HG03066 (cell line): ENCODE measurements around the gene MPHOSPH9.

Experiments
- ATAC-seq: cut with Tn5 transposase; IDR thresholded peaks from one replicate; pipeline ENCODE4 v1.9.1; 2021; ENCODE audit warnings: low read depth; ENCODE audit not compliant: unreplicated experiment

Gene MPHOSPH9

DNA sequence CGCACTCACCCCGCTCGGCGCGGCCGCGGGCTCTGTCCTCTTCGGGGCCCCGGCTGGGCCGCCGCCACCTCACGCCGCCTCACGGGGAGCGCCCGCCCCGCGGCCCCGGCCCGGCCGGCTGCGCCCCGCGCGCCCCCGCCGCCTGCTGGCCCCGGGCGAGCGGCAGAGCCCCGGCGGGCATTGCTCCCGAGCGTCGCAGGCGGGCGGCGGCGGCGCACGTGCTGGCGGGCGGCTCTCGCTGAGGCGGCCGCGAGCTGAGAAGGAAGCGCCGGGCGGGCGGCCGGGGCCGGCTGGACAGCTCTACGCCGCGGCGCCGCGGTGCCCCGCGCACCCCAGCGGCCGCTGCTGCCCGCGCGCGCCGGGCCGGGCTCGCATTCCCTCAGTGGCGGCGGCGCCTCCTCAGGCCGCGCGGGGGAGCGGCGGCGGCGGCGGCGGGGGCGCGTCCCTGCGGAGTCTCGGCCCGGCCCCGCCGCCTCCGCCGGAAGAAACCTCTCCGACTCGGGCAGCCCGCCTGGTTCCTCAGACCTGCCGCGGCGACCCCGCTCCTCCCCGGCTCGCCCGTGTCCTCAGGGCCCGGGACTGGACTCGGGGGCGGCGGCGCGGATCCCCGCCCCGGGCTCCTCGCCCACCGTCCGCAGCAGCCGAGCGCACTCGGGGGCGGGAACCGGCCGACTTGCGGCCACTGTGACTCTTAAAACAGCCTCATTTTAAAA lies 82.0 kb downstream of the MPHOSPH9 start, which contains the start of gene PITPNM2:
Gene PITPNM2 (minus strand): TSS at position 347 of the 713 bp plus-strand sequence. CDS start 116,500 bp downstream, outside the sequence.
- peak; percentile 61 for ATAC-seq

DNA sequence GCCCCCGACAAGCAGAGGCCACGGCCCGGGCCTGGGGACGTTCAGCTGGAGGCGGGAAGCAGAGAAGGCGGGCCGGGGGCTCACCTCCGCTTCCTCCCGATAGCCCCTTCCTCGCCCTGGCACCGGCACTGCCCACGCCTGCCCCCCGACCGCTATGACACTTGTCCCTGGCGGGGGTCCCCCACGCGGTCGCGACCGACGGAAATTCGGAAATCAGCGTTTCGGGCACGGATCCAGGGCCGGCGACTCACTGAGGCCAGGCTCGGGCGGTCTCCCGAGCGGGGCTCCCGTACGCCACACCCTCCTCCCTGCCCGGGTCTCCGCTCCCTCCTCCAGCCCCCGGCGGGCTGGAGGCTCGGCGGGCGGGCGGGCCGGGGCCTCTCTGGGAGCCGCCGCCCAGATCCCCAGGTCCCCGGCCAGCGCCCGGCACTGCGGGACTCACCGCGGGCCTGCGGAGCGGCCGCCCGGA lies 82.6 kb downstream of the MPHOSPH9 start:
- ATAC-seq = peak; percentile 11

DNA sequence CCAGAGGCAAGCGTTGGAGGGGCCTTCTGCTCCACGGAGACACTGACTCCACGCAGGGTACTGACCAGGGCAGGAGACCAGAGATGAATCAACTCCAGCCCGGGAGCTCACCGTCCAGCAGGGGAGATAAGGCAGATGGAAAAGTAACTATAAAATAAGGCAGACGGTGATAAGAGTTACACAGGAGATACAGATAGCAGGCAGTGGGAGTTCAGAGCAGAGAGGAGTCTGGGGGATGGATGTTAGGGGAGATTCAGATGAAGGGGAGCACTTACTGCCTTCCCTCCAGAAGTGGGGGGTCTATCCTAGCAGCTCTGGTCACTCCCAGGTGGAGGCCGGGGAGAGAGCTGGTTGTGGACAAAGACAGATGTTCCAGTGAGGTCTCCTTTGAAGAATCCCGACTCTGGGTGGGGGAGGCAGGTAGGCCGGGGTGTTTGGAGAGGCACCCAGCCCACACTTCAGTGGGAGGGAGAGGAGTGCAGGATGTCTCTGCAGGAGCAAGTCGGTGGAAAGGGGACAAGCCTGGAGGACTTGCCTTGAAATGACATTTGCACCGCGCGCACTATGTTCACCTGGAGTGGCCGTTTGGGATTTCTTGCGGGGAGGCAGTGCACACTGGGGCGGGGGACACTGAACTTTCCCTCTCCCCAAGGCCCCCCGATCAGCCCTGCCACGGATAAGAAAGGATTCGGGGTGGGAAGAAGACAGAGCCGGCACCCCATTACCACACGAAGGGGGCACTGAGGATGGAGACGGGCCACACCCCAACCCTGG lies 83.3 kb downstream of the MPHOSPH9 start:
- ATAC-seq = no peak

DNA sequence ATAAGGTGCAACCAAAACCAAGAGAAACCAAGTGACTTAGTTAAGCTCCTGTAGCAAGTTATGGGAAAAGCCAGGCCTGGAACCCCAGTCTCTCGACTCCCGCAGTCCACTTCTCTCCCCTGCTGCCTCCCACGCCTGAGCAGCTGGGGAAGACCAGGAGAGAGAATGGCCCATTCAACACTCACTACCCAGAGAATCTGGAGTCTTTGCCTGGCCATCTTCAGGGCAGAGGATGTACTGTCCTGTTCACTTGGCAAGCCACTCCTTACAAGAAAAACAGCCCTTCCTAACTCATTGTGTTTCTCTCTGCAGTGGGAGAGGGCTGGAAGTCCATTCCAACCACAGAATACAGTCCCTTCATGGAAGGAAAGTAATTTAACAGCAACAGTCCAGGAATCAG lies 83.9 kb downstream of the MPHOSPH9 start:
- no peak for ATAC-seq

DNA sequence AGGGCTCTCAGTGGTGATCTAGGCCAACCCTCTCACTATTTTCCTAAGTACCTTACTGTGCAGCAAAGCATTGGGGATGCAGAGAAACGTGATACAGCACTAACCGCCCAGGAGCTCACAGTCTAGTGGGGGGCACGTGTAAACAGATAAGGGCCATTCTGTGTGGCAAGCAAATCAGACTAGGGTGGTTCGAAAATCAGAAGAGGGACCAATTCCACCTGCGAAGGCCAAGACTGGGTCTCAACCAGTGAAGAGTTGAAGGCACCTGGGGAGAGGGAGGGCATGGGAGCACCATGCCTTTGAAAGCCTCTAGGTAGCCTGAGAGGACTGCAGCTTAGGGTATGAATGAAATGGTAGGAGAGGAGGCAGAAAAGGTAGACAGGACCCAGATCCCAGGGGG lies 84.3 kb downstream of the MPHOSPH9 start:
- no peak for ATAC-seq

DNA sequence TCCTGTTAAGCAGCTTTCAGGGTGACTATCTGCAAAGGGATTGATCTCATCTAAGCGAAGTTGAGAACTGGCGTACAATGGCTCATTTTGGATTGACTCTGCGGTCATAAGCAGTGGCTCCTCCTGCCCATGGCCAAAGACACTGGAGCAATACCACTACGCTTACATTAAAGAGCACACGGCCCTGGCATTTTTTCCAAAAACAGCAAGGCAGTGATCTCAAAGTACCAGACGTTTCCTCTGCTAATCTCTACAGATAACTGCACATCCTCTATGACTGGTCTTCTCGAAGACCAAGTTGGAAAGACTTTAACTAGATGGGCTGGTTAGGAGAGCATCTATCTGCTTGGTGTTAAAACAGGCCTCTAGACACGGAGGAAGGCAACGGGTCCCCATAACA lies 84.7 kb downstream of the MPHOSPH9 start:
- no peak for ATAC-seq

DNA sequence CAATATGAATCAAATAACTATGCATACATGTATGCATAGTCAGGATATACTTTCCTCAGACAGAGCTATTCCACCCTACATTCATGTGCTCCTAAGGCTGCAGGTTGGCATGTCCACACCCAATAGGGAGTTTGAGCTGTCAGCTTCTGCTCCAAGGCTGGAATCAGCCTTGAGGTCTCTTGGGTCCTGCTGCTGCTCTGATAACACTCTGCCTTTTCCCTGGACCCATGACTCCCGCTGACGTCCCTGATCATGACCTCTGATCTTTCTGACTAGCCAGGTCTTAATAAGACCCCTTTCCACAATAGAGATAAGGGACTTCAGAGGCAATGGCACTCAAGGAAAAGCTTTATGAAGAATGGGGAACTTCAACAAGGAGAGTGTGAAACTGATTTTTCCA lies 87.7 kb downstream of the MPHOSPH9 start:
- ATAC-seq = no peak

DNA sequence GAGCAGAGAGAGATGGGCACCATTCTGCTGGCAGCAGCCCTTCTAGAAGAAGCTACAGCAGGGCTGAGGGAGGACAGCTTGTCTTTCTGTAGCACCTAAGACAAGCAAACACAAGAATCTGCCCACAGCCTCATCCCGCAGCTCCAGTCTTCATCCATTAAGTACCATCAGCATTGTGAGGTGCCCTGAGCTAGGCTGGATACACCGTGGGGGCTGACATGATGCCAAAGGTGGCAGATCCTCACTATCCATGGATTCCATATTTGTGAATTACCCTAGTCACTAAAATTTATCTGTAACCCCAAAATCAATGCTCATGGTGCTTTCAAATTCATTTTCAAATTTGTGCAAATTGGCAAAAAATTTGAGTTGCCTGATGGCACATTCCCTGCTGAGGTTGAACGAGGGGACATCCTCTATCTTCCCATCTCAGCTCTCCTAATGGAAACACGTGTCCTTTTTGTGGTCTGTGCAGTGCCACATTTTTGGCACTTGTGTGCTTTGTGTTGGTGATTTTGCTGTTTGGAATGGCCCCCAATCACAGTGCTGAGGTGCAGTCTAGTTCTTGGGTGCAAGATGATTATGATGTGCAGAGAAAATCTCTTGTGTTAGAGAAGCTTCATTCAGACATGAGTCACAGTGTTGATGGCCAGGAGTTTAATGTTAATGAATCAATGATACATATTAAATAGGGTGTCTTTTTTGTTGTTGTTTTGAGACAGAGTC lies 89.0 kb downstream of the MPHOSPH9 start:
- no peak for ATAC-seq

DNA sequence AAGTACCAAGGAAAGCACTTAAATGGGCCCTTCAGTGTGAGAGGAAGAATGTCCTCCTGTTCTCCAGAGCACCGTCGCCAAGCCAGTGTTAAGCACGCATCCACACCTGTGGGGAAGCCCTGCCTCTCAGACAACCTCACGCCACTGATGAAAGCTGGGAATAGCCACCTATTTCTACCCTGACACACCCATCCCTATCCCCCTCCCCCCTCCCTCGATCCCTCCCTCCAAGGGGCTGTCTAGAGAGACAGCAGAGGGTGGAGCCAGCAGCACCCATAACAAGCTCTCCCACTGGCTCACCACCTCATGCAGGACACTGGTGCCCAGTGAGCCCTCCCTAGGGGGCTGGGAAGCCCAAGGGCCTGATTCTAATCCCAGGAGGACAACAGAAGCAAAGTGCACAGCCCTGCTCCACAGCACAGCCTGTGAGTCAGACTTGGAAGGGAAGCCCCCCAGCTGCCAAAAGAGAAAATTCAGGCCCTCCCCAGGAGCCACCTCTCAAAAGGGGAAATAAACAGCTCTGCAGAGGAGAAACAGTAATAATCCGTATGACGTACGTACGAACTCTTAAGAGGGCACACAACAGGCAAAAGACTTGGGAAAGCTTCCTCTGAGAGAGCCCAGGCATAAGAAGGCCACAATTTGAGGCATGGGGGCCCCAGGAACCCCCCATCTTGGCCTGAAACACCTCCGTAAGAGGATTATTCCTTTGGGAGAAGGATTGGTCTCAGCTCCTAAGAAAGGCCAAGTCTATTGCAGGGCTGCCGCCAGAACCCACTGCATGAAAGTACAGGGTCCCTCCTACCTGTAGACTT lies 89.8 kb downstream of the MPHOSPH9 start:
- ATAC-seq = no peak

DNA sequence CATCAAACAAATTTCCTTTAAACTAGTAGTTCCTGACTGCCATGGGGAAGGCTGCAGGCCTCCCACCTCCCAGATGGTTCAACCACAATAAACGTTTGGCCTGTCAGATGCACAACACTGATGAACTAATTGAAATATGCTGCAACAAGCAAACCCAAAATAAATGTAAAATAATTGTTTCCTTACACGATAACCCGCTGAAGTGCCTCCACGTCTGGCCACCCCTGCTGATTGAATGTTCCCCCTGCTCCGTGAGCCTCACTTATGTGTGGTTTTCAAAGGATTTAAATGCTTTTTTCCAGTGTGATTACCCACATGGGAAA lies 90.5 kb downstream of the MPHOSPH9 start:
- ATAC-seq = no peak

DNA sequence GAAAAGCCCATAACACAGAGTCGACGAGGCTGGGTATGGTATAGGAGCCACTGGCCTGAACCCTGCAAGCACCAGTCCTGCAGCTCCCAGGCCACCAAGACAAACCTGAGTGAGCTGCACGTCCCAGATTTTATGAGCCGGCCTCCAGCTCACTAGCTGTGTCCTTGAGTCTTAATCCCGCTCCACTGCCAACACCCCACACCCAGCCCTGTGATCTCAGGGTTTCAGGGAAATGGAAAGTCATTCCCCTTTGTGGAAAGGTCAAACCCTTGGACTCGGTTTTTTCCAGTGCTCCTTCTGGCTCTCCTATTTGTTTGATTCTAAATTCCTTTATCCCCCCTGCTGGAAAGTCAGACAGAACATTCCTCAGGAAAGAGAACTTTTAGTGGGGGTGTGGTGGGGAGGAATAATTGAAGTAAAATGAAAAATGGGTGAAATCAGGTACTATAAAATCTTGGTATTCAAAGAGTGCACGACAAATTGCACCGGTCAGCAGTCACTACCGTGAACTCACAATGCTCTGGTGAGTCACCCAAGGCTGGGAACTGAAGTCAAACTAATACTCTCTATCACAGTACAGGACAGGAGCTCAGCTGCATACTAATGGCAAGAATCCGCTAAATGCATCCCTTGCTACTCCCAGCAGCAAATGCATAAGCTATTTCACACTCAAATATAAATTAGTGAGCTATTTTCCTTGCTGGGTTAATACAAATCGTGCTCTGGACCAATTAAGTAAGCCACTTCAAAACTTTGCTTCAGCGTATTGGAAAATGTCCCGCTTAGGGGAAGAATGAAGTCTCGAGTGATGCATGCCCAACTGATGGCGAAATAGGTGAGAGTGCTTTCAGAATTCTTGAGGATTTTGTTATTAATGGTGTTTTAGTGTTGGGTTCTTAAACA lies 91.1 kb downstream of the MPHOSPH9 start:
- no peak for ATAC-seq

DNA sequence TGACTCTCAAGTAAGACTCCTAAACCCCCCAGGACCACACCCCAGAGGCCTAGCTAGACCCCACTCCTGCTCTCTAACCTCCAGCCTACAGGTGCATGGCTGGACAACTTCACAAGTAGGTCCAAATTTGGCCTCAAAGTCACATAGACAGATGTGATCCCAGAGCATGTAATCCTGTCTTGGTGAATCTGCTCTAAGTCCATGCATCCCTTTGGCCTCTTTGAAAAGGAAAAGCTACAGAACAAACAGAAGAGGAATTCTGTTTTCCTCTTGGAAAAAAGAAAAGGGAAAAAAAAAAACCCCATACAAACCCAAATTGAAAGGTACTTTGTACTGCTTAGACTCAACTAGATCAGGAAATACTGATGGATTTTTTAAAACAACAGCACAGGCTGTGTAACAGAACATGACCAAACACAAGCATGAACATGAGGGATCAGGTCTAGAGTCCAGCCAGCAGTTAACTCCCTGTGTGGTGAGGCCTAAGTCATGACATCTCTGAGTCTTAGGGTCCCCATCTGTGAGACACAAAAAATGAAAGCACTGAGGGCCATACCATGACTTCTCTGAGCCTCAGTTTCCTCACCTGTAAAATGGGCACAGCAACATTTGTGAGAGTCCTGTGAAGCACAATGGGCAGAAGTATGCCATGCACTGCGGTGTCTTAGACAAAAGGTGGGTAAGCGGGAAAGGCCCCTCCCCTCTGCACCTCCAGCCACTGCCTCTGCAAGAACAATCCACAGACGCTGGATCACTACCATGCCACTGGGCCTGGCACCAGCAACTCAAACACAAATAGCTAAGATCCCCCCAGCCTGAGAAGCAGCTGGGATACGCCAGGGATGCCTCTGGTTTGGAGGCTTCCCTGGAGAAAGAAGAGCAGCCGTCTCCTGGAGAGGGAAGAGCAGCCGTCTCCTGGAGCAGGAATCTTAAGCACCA lies 92.0 kb downstream of the MPHOSPH9 start:
- no peak for ATAC-seq

DNA sequence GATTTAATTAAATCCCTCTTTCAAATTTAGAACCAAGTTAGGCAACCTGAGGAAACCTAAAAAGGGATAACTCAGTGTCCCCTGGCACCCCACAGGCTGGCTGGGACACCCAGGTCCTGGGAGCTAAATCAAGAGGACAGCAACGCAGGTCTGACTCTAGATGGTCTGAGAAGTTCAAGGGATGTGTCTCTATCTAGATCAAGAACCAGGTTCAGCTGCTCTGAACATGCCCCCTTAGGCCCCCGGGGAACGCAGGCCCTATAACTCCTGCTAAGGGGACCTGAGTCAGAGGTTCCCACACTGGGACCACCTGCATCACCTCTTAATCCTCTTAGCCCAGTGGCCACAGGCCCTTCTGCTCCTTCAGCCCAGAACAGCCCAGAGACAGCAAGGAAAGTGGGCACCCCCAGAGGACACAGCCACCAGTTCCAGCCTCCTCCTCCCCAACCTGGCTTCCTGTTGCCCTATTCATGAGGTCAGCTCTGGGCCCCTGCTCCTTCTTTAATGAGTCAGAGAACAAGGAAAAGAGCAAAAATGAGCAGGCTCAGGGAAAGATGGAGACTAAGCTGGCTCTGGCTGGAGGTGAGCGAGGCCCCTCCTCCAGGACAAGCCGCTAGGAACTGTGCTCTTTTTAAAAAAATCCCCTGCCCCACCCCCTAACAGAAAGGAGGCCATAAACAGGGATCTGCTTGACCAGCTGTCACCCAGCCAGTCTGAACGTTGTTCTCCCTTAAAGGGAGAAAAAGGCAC lies 92.8 kb downstream of the MPHOSPH9 start:
- ATAC-seq = no peak

DNA sequence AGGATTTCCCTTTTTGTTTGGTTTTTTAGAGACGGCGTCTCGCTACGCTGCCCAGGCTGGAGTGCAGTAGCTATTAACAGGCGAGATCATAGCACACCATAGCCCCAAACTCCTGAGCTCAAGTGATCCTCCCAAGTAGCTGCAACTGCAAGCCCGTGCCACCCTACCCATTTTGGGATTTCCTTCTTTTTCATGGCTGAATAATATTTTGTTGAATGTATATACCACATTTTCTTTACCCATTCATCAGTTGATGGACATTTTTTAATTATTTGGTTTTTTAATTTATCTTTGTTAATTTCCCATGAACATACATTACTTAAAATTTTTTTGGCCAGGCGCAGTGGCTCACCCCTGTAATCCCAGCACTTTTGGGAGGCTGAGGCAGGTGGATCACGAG lies 97.3 kb downstream of the MPHOSPH9 start:
- ATAC-seq = no peak

DNA sequence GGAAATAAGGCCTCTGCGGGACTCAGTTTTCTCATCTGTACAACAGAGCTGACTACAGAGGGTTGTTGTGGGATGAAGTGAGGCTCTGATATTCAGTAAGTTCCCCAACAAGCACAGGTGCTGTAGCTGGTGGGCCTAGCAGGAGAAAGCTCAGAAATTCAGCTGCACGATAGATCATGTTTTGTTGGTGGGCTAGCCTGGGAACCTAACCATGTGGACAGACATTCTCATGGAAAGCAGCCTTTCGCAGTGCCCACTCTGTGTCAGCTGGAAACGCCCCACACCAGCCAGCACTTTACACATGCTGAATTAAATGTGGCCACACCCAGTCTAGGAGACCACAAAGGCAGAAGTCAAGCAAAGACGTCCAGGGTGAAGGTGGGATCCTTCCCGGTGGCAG lies 98.1 kb downstream of the MPHOSPH9 start:
- ATAC-seq = no peak

DNA sequence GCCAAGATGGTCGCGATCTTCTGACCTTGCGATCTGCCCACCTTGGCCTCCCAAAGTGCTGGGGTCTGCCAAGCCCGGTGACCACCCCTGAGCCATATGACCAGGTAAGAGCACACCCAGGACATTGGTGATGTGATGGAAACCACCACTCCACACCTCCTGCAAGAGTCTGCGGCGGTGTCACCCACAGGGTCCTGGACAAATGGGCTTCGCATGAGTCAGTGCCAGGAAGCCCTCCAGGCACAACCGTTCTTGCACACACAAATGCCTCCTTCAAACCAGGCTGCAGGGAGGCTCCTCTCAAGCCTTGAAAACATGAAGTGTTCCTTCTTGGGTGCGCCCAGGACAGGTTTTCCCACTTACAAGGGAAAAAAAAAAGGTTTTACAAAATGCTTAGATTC lies 98.7 kb downstream of the MPHOSPH9 start:
- no peak for ATAC-seq

DNA sequence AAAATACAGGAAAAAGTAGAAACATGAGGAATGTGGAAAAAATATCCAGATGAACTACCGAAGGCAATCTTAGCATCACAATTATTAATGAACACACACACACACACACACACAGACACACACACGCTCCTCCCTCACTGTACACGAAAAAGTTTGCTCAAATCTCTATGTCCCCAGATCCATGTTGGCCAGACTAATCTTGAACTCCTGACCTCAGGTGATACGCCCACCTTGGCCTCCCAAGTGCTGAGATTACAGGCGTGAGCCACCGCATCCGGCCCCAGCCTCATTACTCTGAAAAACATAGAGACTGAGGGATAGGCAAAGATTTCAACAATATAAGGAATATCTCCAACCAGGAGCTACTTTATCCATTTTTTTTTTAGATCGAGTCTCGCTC lies 99.2 kb downstream of the MPHOSPH9 start:
- ATAC-seq = no peak
